Activated T-helper 1 cell treated with anti-CD3 and anti-CD28 coated beads, Interleukin-2, amount 50 U/mL, for 16 hours (primary cell): ENCODE measurements around the gene YIPF3.

Experiments used
- DNase-seq, 2 donors: peaks; one replicate each; pipeline ENCODE4 v3.0.0-alpha.2; 2020; ENCODE audit warnings: low read depth in 1 of 2, low spot score in 1 of 2

The YIPF3 gene

GRCh38 chr6:43465948-43466347 is 50.8 kb downstream of the YIPF3 start:
- no peak for DNase-seq

- no peak for DNase-seq
These were observed 52.4 kb downstream of the YIPF3 start for GRCh38 chr6:43464337-43464736.

GRCh38 chr6:43461936-43462335 is 54.8 kb downstream of the YIPF3 start:
- DNase-seq = no peak
